Activated CD8-positive, alpha-beta T cell treated with anti-CD3 and anti-CD28 coated beads for 36 hours (primary cell): ENCODE measurements around the gene CD200. TPM values are rescaled to one million over a fixed set of nuclear protein-coding genes. Genes with fewer than 3 reads are reported as not detected.
A peak's percentile ranks its signal among the peaks of the same experiment; 100 is the strongest.

ENCODE experiments used
- ATAC-seq: fragments of 200-7000 bp; cut with Tn5 transposase; one replicate; pipeline ENCODE4 v1.10.0; 2021; ENCODE audit warnings: mild to moderate bottlenecking, moderate library complexity
- CTCF ChIA-PET: fragments of 350-600 bp; sonication (Branson Sonifier 250); formaldehyde crosslinking; loops from one replicate; lab custom pipeline; 2021; ENCODE audit warnings: antibody characterized with exemption; lab: Charles Lee
- POLR2A ChIA-PET: fragments of 350-600 bp; sonication (Branson Sonifier 250); formaldehyde crosslinking; loops from one replicate; lab custom pipeline; 2021; ENCODE audit warnings: antibody characterized with exemption; lab: Charles Lee
- DNase-seq: peaks from one replicate; pipeline ENCODE4 v3.0.0-alpha.2; 2020
- H3K27ac Mint-ChIP-seq: one replicate; pipeline ENCODE4 v1.8.0; 2021; ENCODE audit warnings: mild to moderate bottlenecking, mixed read lengths
- H3K27me3 Mint-ChIP-seq: one replicate; pipeline ENCODE4 v1.8.0; 2021; ENCODE audit warnings: mixed read lengths
- H3K36me3 Mint-ChIP-seq: one replicate; pipeline ENCODE4 v1.8.0; 2021; ENCODE audit warnings: low read depth, mixed read lengths
- H3K4me1 Mint-ChIP-seq: one replicate; pipeline ENCODE4 v1.8.0; 2021; ENCODE audit warnings: low read depth, mixed read lengths
- H3K4me3 Mint-ChIP-seq: one replicate; pipeline ENCODE4 v1.8.0; 2021; ENCODE audit warnings: mild to moderate bottlenecking, moderate library complexity, mixed read lengths
- H3K9me3 Mint-ChIP-seq: one replicate; pipeline ENCODE4 v1.8.0; 2021; ENCODE audit warnings: mixed read lengths
- CTCF ChIP-seq: fragments of 200-600 bp; IDR thresholded peaks from one replicate; pipeline ENCODE4 v1.8.0; 2022; ENCODE audit warnings: antibody characterized with exemption, mild to moderate bottlenecking
- intact Hi-C: fragments of 100-400 bp; cut with micrococcal nuclease; formaldehyde crosslinking; loops from one replicate; pipeline ENCODE4 v1.10.0; 2022
- total RNA-seq, 2 experiments: library from RNA; stranded (reverse); gene quantifications; one replicate each; pipeline ENCODE4 v1.2.3, GENCODE V29; 2021

Gene CD200
- total RNA-seq, result 10 to 100 TPM; 15.7 to 16.7 TPM

GRCh38 chr3:112333002-112333380 lies at the start of gene CD200:
Gene CD200 (plus strand): TSS chr3:112333156. CDS start chr3:112333213, 57 bp downstream.
- peak; percentile 70 for ATAC-seq
- no peak for TF ChIP-seq CTCF
- Mint-ChIP-seq H3K9me3 (no peaks in the 10 kb centered on the region), H3K36me3 (peaks cover 23% of the 10 kb centered on the region), H3K27ac (peak within 1 kb of the TSS; percentile 93), H3K4me3 (peak within 1 kb of the TSS; percentile 90), H3K27me3 (no peaks in the 10 kb centered on the region), H3K4me1 (peaks cover 38% of the 10 kb centered on the region)
- ChIA-PET POLR2A (interaction anchor here (1.1 to 1.9 kb wide), 6 partner anchors 100 to 229 kb away, joined by 3 to 7 read pairs (median 3); partner anchors contain the start of genes ATG3 and SLC35A5), CTCF (interaction anchor here (0.8 to 4.3 kb wide), 22 partner anchors 11 to 249 kb away, joined by 3 to 22 read pairs (median 6); partner anchors contain the start of genes BTLA, GCSAM and SLC9C1)
- intact Hi-C loops, result loop anchor here (5.0 kb wide), 2 partner anchors 104 to 124 kb away; no protein-coding TSS in a partner anchor
- peak; percentile 66 for DNase-seq

GRCh38 chr3:112289011-112289410 lies 43.9 kb upstream of the CD200 start:
- intact Hi-C loops, result no loop called here
- DNase-seq (no peak), ATAC-seq (no peak)
- POLR2A ChIA-PET, result no interaction called here
- Mint-ChIP-seq H3K27me3 (no peaks in the 10 kb centered on the region), H3K4me3 (no peak overlapping the region), H3K4me1 (peaks cover 5% of the 10 kb centered on the region), H3K36me3 (no peaks in the 10 kb centered on the region), H3K9me3 (no peaks in the 10 kb centered on the region), H3K27ac (no peak overlapping the region)
- CTCF ChIA-PET, result interaction anchor here (0.9 to 1.3 kb wide), 2 partner anchors 12 to 18 kb away, joined by 3 read pairs; no protein-coding TSS in a partner anchor
- no peak for TF ChIP-seq CTCF

GRCh38 chr3:112293368-112294321 lies 39.3 kb upstream of the CD200 start, which contains the start of gene SLC9C1:
Gene SLC9C1 (minus strand): TSS chr3:112294216. CDS start chr3:112286791, 7,425 bp downstream.
- intact Hi-C loops, result loop anchor here (10.0 kb wide), 1 partner anchor 159 kb away; the partner anchor contains the start of gene GCSAM
- Mint-ChIP-seq H3K4me3 (peak within 1 kb of the TSS; percentile 41), H3K27me3 (no peaks in the 10 kb centered on the region), H3K9me3 (no peaks in the 10 kb centered on the region), H3K4me1 (peaks cover 22% of the 10 kb centered on the region), H3K27ac (no peak within 1 kb of the TSS), H3K36me3 (no peaks in the 10 kb centered on the region)
- ChIA-PET POLR2A (no interaction called here), CTCF (interaction anchor here (0.7 to 6.2 kb wide), 45 partner anchors 10 to 289 kb away, joined by 3 to 66 read pairs (median 3); partner anchors contain the start of gene CD200)
- TF ChIP-seq CTCF, result peak; percentile 54
- peak; percentile 57 for DNase-seq
- peak; percentile 69 for ATAC-seq

GRCh38 chr3:112297714-112298113 lies 35.2 kb upstream of the CD200 start:
- TF ChIP-seq CTCF, result no peak
- peak overlapping the region; percentile 46 for H3K4me3 Mint-ChIP-seq
- DNase-seq, result no peak
- H3K27ac Mint-ChIP-seq, result peak overlapping the region; percentile 78
- ChIA-PET CTCF (interaction anchor here (1.1 to 1.3 kb wide), 3 partner anchors 22 to 164 kb away, joined by 3 to 4 read pairs (median 3); partner anchors contain the start of gene CD200), POLR2A (no interaction called here)
- H3K36me3 Mint-ChIP-seq, result no peaks in the 10 kb centered on the region
- intact Hi-C loops, result loop anchor here (10.0 kb wide), 1 partner anchor 163 kb away; the partner anchor contains the start of gene GCSAM
- no peaks in the 10 kb centered on the region for H3K27me3 Mint-ChIP-seq
- peaks cover 25% of the 10 kb centered on the region for H3K4me1 Mint-ChIP-seq
- no peaks in the 10 kb centered on the region for H3K9me3 Mint-ChIP-seq
- no peak for ATAC-seq
